Epithelial cell of proximal tubule (primary cell): ENCODE data around the gene BCL2L14. TPM values are rescaled to one million over a fixed set of nuclear protein-coding genes. Genes with fewer than 3 reads are reported as not detected.

Source experiments
- DNase-seq: peaks from one replicate; pipeline ENCODE4 v3.0.0-alpha.2; 2011; ENCODE audit warnings: low read depth
- H3K4me3 ChIP-seq: 2 replicates; pipeline ENCODE4 v1.5.1; 2011; ENCODE audit warnings: low read depth, mild to moderate bottlenecking, low read length
- total RNA-seq: library from RNA; depleted of rRNA; stranded (reverse); fragments of >200 nt; gene quantifications from 2 replicates; pipeline ENCODE4 v1.2.3, GENCODE V29; 2015
- TF ChIP-seq, protein P1 (sequence below): conservative IDR thresholded peaks from 2 replicates; pipeline ENCODE4 v1.5.1; 2012; ENCODE audit warnings: low read depth, mild to moderate bottlenecking, low read length

BCL2L14 gene
- total RNA-seq, 1 donor from 2014 or later, result not detected

DNA sequence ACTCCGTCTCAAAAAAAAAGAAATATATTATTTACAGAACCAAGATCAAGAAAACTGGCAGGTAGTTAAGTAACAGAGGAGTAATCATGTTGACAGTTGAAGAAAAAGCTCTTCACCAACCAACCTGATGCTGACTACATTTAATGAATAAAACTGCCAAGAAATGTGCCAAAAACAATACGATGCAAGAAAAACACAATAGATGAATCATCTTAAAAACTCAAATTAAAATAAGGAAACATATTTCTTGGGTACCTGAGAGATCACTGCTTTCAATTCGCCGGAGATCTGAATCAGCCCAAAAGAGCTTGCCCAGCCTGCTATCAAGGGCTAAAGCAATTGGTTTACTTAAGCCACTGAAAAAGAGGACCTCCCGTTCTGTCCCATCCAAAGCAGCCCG is 76.4 kb downstream of the BCL2L14 start:
- DNase-seq, result no peak
- no peak overlapping the region for H3K4me3 ChIP-seq
- TF ChIP-seq, protein P1, sequence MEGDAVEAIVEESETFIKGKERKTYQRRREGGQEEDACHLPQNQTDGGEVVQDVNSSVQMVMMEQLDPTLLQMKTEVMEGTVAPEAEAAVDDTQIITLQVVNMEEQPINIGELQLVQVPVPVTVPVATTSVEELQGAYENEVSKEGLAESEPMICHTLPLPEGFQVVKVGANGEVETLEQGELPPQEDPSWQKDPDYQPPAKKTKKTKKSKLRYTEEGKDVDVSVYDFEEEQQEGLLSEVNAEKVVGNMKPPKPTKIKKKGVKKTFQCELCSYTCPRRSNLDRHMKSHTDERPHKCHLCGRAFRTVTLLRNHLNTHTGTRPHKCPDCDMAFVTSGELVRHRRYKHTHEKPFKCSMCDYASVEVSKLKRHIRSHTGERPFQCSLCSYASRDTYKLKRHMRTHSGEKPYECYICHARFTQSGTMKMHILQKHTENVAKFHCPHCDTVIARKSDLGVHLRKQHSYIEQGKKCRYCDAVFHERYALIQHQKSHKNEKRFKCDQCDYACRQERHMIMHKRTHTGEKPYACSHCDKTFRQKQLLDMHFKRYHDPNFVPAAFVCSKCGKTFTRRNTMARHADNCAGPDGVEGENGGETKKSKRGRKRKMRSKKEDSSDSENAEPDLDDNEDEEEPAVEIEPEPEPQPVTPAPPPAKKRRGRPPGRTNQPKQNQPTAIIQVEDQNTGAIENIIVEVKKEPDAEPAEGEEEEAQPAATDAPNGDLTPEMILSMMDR, result no peak

Other genes starting within 250 kb of the BCL2L14 start
- gene LRP6, start 196.1 kb downstream of the BCL2L14 start, total RNA-seq, result 9.3 and 23.8 TPM in 2 replicates